ENCODE measurements around the gene LMNA. TPM values are rescaled to one million over a fixed set of nuclear protein-coding genes. Genes with fewer than 3 reads are reported as not detected.
"Not testable (repeated sequence)": the region's sequence is repeated elsewhere in the genome, so short reads cannot be mapped to it uniquely, and the experiment has no call there.

LMNA gene
- total RNA-seq, 2 experiments from 2014 or later: 435 to 455 TPM

GRCh38 chr1:156124557-156125483 lies 10.3 kb downstream of the LMNA start:
- ChIA-PET POLR2A (interaction anchor here (0.9 kb wide), 1 partner anchor 9 kb away, joined by 3 read pairs; no protein-coding TSS in a partner anchor), CTCF (interaction anchor here (1.0 to 8.1 kb wide), 4 partner anchors 10 to 27 kb away, joined by 3 to 194 read pairs (median 10); partner anchors contain the start of gene LMNA)
- ATAC-seq (ENCODE audit: poor library complexity) (peak; percentile 27), DNase-seq (peak in 5 of 14 experiments; percentile 47 to 90 (median 57))
- no peak for TF ChIP-seq CTCF (IDR thresholded peaks at IDR 0.05)
- peak overlapping the region; percentile 77 for H3K27ac Mint-ChIP-seq
- Histone ChIP-seq H3K4me3 (ENCODE audit: low read length) (no peak overlapping the region), H3K27me3 (ENCODE audit: control insufficient read depth in 1 of 2, insufficient read depth in 2 of 2, low read length in 2 of 2) (no peaks in the 10 kb centered on the region), H3K9me3 (ENCODE audit: control insufficient read depth in 1 of 2, insufficient read depth in 1 of 2, low read length in 2 of 2) (no peaks in the 10 kb centered on the region), H3K36me3 (ENCODE audit: insufficient read depth, low read length) (no peaks in the 10 kb centered on the region), H3K27ac (ENCODE audit: low read depth in 1 of 2, low read length in 2 of 2) (peak overlapping the region; percentile 9 to 41), H3K4me1 (ENCODE audit: insufficient read depth, low read length) (peaks cover 92% of the 10 kb centered on the region)
- peaks cover 71% of the 10 kb centered on the region for H3K4me1 Mint-ChIP-seq (ENCODE audit: low read depth)
- H3K9me3 Mint-ChIP-seq: no peaks in the 10 kb centered on the region
- H3K27me3 Mint-ChIP-seq: peaks cover 9% of the 10 kb centered on the region
- H3K4me3 Mint-ChIP-seq: peak overlapping the region; percentile 46
- intact Hi-C loops (cut with DNase I, micrococcal nuclease): no loop called here
- H3K36me3 Mint-ChIP-seq (ENCODE audit: low read depth): no peaks in the 10 kb centered on the region

GRCh38 chr1:156125544-156125943 lies 11.0 kb downstream of the LMNA start:
- DNase-seq, H3K27me3 Mint-ChIP-seq: not testable (repeated sequence)
- POLR2A ChIA-PET: interaction anchor here (0.9 to 2.1 kb wide), 3 partner anchors 10 to 26 kb away, joined by 3 to 8 read pairs (median 7); no protein-coding TSS in a partner anchor

GRCh38 chr1:156126043-156126629 lies 11.6 kb downstream of the LMNA start:
- Mint-ChIP-seq H3K27me3 (peaks cover 5% of the 10 kb centered on the region), H3K4me1 (ENCODE audit: low read depth) (peaks cover 70% of the 10 kb centered on the region), H3K36me3 (ENCODE audit: low read depth) (peaks cover 7% of the 10 kb centered on the region), H3K27ac (peak overlapping the region; percentile 68), H3K9me3 (no peaks in the 10 kb centered on the region), H3K4me3 (peak overlapping the region; percentile 20)
- TF ChIP-seq CTCF (IDR thresholded peaks at IDR 0.05): no peak
- Histone ChIP-seq H3K36me3 (ENCODE audit: insufficient read depth, low read length) (peaks cover 4% of the 10 kb centered on the region), H3K4me1 (ENCODE audit: insufficient read depth, low read length) (peaks cover 88% of the 10 kb centered on the region), H3K27me3 (ENCODE audit: control insufficient read depth in 1 of 2, insufficient read depth in 2 of 2, low read length in 2 of 2) (no peaks in the 10 kb centered on the region), H3K4me3 (ENCODE audit: low read length) (no peak overlapping the region), H3K9me3 (ENCODE audit: control insufficient read depth in 1 of 2, insufficient read depth in 1 of 2, low read length in 2 of 2) (no peaks in the 10 kb centered on the region), H3K27ac (ENCODE audit: low read depth in 1 of 2, low read length in 2 of 2) (peak overlapping the region; percentile 73 to 82)
- DNase-seq: peak in 10 of 14 experiments; percentile 40 to 90 (median 64)
- ATAC-seq (ENCODE audit: poor library complexity): peak; percentile 2
- intact Hi-C loops (cut with DNase I, micrococcal nuclease): no loop called here
- ChIA-PET POLR2A (interaction anchor here (2.0 to 3.5 kb wide), 4 partner anchors 11 to 29 kb away, joined by 7 to 18 read pairs (median 12); partner anchors contain the start of gene LMNA), CTCF (interaction anchor here (1.0 to 8.1 kb wide), 7 partner anchors 9 to 36 kb away, joined by 3 to 194 read pairs (median 13); partner anchors contain the start of gene LMNA)

More at GRCh38 chr1:156125544-156125943, 11.0 kb downstream of the LMNA start:
- ATAC-seq (ENCODE audit: poor library complexity); H3K9me3 Mint-ChIP-seq; H3K36me3 ChIP-seq (ENCODE audit: insufficient read depth, low read length); H3K9me3 ChIP-seq (ENCODE audit: control insufficient read depth in 1 of 2, insufficient read depth in 1 of 2, low read length in 2 of 2); H3K36me3 Mint-ChIP-seq (ENCODE audit: low read depth); H3K27ac ChIP-seq (ENCODE audit: low read depth in 1 of 2, low read length in 2 of 2); H3K4me3 ChIP-seq (ENCODE audit: low read length); intact Hi-C loops (cut with DNase I, micrococcal nuclease); H3K27me3 ChIP-seq (ENCODE audit: control insufficient read depth in 1 of 2, insufficient read depth in 2 of 2, low read length in 2 of 2): not testable (repeated sequence)
- Mint-ChIP-seq H3K27ac (peak overlapping the region; percentile 77), H3K4me1 (ENCODE audit: low read depth) (peaks cover 71% of the 10 kb centered on the region), H3K4me3 (peak overlapping the region; percentile 20)
- CTCF ChIA-PET: interaction anchor here (1.0 to 8.1 kb wide), 4 partner anchors 13 to 28 kb away, joined by 3 to 194 read pairs (median 10); no protein-coding TSS in a partner anchor
- H3K4me1 ChIP-seq (ENCODE audit: insufficient read depth, low read length): peaks cover 92% of the 10 kb centered on the region

Measured in CD4-positive, alpha-beta T cell (primary cell).